ENCODE data around the gene CPNE9. TPM values are rescaled to one million over a fixed set of nuclear protein-coding genes. Genes with fewer than 3 reads are reported as not detected.

CPNE9 gene
- total RNA-seq, 2 donors from 2014 or later, result 0.10 TPM; not detected in 1

Other genes starting within 250 kb of the CPNE9 start
- gene LHFPL4, start 150.0 kb upstream of the CPNE9 start, total RNA-seq, result not detected
- gene MTMR14, start 54.3 kb upstream of the CPNE9 start, total RNA-seq, result 10 to 100 TPM; 32.0 to 47.1 TPM
- gene BRPF1, start 27.9 kb downstream of the CPNE9 start, total RNA-seq, result 10 to 100 TPM; 10.2 to 14.6 TPM
- 10 to 100 TPM; 11.8 to 12.6 TPM for gene OGG1, start 46.1 kb downstream of the CPNE9 start, total RNA-seq
- 10 to 100 TPM; 24.2 to 27.4 TPM for gene CAMK1, start 66.1 kb downstream of the CPNE9 start, total RNA-seq
- 10 to 100 TPM; 42.0 to 42.7 TPM for gene TADA3, start 88.6 kb downstream of the CPNE9 start, total RNA-seq
- 10 to 100 TPM; 80.8 to 96.2 TPM for gene ARPC4, start 89.2 kb downstream of the CPNE9 start, total RNA-seq
- 10 to 100 TPM; 15.4 to 20.4 TPM for gene TTLL3, start 106.4 kb downstream of the CPNE9 start, total RNA-seq
- gene RPUSD3, start 140.2 kb downstream of the CPNE9 start, total RNA-seq, result 10 to 100 TPM; 26.2 to 36.3 TPM
- gene CIDEC, start 176.4 kb downstream of the CPNE9 start, total RNA-seq, result 100 to 1,000 TPM in 1 of 2 donors, 10 to 100 TPM in 1; 63.3 to 127 TPM
- 10 to 100 TPM; 20.7 to 25.6 TPM for gene JAGN1, start 186.8 kb downstream of the CPNE9 start, total RNA-seq
- 1 to 10 TPM; 1.8 to 2.2 TPM for gene IL17RE, start 199.0 kb downstream of the CPNE9 start, total RNA-seq
- gene IL17RC, start 213.3 kb downstream of the CPNE9 start, total RNA-seq, result 10 to 100 TPM; 33.2 to 34.6 TPM
- gene CRELD1, start 230.0 kb downstream of the CPNE9 start, total RNA-seq, result 10 to 100 TPM; 47.4 to 59.8 TPM
- gene PRRT3, start 248.6 kb downstream of the CPNE9 start, total RNA-seq, result 1 to 10 TPM in 1 of 2 donors, under 1 TPM in 1; 0.97 to 1.4 TPM